Fibroblast of villous mesenchyme (primary cell): ENCODE measurements around the gene TMEM238. TPM values are rescaled to one million over a fixed set of nuclear protein-coding genes. Genes with fewer than 3 reads are reported as not detected.

Experiments used
- DNase-seq: peaks from one replicate; pipeline ENCODE4 v3.0.0-alpha.2; 2010; ENCODE audit warnings: low read depth
- H3K4me3 ChIP-seq: 2 replicates; pipeline ENCODE4 v1.5.1; 2011; ENCODE audit warnings: low read depth, mild to moderate bottlenecking, low read length
- total RNA-seq: library from RNA; depleted of rRNA; stranded (reverse); fragments of >200 nt; gene quantifications from 2 replicates; pipeline ENCODE4 v1.2.3, GENCODE V29; 2012
- TF ChIP-seq, protein P1 (sequence below): IDR thresholded peaks from 2 replicates; pipeline ENCODE4 v1.5.1; 2012; ENCODE audit warnings: low read depth, mild to moderate bottlenecking, low read length; ENCODE audit not compliant: insufficient read depth

Gene TMEM238, protein sequence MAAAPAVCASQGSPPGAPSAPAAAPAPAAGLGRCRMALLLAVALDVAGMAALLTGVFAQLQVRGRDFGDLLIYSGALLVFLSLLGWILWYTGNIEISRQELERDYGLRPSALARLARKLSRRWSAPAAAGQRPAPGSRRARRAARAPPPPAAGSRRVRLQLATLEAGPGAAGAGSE
- total RNA-seq, result not detected in 2 replicates

DNA sequence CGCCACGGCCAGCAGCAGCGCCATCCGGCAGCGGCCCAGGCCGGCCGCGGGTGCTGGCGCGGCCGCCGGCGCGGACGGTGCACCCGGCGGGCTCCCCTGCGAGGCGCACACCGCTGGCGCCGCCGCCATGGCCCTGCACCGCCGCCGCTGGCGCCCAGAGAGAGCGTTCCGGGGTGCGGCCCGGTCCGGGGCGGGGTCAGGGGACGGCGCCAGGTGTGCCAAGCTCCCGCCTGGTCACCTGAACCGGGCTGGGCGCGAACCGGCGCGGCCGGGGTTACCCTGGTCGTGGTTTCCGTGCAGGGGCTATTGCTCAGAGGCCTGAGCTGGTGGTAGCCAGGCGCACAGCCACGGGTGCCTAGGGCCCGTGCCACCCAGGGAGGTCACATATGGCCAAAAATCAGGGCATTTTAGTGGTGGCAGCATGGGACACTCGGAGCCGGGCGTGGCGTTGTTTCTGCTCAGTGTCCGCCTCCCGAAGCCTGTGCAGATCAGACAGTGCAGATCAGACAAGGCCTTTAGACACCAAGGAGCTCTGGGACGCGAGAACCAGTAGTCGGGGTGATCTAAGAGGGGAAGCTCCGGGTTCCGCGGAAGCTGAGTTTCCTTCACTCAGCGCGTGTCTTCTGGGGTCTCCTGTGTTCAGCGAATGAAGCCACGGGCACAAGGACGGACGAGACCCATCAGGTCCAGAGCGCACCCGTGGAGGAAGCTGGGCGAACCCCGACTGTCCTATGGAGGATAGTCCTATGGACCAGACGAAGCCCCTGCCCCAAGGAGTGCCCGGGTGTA, at the start of gene TMEM238:
TSS of gene TMEM238 (minus strand) at position 162 of the 789 bp plus-strand sequence. CDS start at position 129, 33 bp downstream.
- H3K4me3 ChIP-seq, result peak within 1 kb of the TSS; percentile 98
- DNase-seq, result no peak
- TF ChIP-seq, protein P1, sequence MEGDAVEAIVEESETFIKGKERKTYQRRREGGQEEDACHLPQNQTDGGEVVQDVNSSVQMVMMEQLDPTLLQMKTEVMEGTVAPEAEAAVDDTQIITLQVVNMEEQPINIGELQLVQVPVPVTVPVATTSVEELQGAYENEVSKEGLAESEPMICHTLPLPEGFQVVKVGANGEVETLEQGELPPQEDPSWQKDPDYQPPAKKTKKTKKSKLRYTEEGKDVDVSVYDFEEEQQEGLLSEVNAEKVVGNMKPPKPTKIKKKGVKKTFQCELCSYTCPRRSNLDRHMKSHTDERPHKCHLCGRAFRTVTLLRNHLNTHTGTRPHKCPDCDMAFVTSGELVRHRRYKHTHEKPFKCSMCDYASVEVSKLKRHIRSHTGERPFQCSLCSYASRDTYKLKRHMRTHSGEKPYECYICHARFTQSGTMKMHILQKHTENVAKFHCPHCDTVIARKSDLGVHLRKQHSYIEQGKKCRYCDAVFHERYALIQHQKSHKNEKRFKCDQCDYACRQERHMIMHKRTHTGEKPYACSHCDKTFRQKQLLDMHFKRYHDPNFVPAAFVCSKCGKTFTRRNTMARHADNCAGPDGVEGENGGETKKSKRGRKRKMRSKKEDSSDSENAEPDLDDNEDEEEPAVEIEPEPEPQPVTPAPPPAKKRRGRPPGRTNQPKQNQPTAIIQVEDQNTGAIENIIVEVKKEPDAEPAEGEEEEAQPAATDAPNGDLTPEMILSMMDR, result no peak

GRCh38 chr19:55433292-55433691, 49.2 kb upstream of the TMEM238 start:
- TF ChIP-seq, protein P1, result no peak
- H3K4me3 ChIP-seq, result no peak overlapping the region
- DNase-seq, result no peak

DNA sequence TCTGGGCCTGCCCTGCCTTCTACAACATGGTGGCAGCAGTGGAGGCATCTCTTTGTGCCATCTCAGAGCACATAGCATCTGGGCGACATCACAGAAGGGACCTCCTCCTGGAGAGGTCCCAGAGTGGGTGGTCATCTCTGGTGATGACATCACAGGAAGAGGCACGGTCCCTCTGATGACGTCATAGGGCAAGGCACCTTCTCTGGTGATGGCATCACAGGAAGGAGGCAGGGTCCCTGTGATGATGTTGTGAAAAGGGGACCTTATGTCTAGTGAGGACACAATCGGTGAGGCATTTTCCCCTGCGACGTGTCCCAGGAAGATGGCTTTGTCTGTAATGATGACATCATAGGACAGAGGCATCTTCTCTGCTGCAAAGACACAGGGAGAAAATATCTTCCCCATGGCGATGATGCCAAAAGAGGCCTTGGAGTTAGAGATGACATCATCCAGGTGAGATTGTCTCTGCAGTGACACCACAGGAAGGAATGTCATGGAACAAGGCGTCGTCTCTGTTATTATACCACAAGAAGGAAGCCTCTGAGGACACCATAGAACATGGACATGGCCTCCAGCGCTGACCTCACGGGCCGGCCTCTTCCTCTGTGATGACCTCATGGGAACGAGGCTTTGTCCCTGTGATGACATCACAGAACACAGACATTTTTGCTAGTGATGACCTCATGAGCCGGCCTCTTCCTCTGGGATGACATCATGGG, 48.3 kb upstream of the TMEM238 start:
- TF ChIP-seq, protein P1, result no peak
- no peak for DNase-seq
- H3K4me3 ChIP-seq, result no peak overlapping the region

- DNase-seq, result no peak
- H3K4me3 ChIP-seq, result no peak overlapping the region
- TF ChIP-seq, protein P1, result no peak
These were observed 47.1 kb upstream of the TMEM238 start for GRCh38 chr19:55431183-55431582.

DNA sequence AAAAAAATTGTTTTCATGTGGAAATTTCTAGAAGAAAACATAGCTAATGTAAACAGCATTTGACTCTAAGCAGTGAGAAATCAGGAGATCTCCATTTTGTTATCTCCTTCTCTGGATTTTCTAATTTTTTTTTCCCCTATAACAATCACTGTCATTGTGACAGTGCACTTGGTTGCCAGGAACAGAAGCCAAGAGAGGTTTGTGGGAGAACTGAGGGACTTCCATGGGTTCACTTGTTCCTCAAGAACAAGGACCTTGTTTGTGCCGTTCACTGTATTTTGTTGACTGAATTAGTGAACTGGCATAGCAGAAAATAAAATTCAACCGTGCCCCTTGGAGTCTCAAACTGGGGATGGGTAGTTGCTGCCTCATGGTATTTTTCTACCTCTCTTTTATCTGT, 42.0 kb upstream of the TMEM238 start:
- DNase-seq, result no peak
- H3K4me3 ChIP-seq, result no peak overlapping the region
- TF ChIP-seq, protein P1, result no peak

DNA sequence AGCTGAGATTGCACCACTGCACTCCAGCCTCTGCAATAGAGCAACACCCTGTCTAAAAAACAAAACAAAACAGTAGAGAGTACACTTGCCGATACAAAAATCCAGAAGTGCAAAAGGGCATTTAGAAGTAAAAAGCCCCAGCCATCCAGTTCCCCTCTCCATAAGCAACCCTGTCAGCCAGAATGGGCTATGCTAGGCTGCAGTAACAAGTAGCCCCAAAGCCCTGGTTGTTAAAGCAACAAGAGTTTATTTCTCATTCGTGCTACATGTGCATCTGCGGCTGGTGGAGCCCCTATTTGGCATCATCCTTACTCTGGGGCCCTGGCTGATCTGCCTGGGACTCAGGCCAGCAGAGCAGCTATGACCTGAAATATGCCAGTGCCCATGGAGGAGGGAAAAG, 40.4 kb upstream of the TMEM238 start:
- TF ChIP-seq, protein P1, result no peak
- no peak overlapping the region for H3K4me3 ChIP-seq
- DNase-seq, result no peak
